Activated naive CD4-positive, alpha-beta T cell treated with anti-CD3 and anti-CD28 coated beads for 36 hours (primary cell): ENCODE results near the gene POFUT1. TPM values are rescaled to one million over a fixed set of nuclear protein-coding genes. Genes with fewer than 3 reads are reported as not detected.
A peak's percentile ranks its signal among the peaks of the same experiment; 100 is the strongest.

Source experiments
- CTCF ChIA-PET: fragments of 350-600 bp; sonication (Branson Sonifier 250); formaldehyde crosslinking; loops from one replicate; lab custom pipeline; 2021; ENCODE audit warnings: antibody characterized with exemption; lab: Charles Lee
- DNase-seq: peaks from one replicate; pipeline ENCODE4 v3.0.0-alpha.2; 2020
- H3K27ac Mint-ChIP-seq: one replicate; pipeline ENCODE4 v1.8.0; 2021; ENCODE audit warnings: mild to moderate bottlenecking, mixed read lengths
- H3K27me3 Mint-ChIP-seq: one replicate; pipeline ENCODE4 v1.8.0; 2021; ENCODE audit warnings: low read depth, mixed read lengths
- H3K36me3 Mint-ChIP-seq: one replicate; pipeline ENCODE4 v1.8.0; 2021; ENCODE audit warnings: low read depth, mixed read lengths
- H3K4me1 Mint-ChIP-seq: one replicate; pipeline ENCODE4 v1.8.0; 2021; ENCODE audit warnings: low read depth, mixed read lengths
- H3K4me3 Mint-ChIP-seq: one replicate; pipeline ENCODE4 v1.8.0; 2021; ENCODE audit warnings: mild to moderate bottlenecking, moderate library complexity, mixed read lengths
- H3K9me3 Mint-ChIP-seq: one replicate; pipeline ENCODE4 v1.8.0; 2021; ENCODE audit warnings: mixed read lengths
- intact Hi-C: fragments of 100-400 bp; cut with micrococcal nuclease; formaldehyde crosslinking; loops from one replicate; pipeline ENCODE4 v1.15.1; 2023
- total RNA-seq, 2 experiments: library from RNA; stranded (reverse); gene quantifications; one replicate each; pipeline ENCODE4 v1.2.3, GENCODE V29; 2021

The POFUT1 gene
- total RNA-seq, 2 experiments from 2014 or later: 37.1 to 38.9 TPM

DNA sequence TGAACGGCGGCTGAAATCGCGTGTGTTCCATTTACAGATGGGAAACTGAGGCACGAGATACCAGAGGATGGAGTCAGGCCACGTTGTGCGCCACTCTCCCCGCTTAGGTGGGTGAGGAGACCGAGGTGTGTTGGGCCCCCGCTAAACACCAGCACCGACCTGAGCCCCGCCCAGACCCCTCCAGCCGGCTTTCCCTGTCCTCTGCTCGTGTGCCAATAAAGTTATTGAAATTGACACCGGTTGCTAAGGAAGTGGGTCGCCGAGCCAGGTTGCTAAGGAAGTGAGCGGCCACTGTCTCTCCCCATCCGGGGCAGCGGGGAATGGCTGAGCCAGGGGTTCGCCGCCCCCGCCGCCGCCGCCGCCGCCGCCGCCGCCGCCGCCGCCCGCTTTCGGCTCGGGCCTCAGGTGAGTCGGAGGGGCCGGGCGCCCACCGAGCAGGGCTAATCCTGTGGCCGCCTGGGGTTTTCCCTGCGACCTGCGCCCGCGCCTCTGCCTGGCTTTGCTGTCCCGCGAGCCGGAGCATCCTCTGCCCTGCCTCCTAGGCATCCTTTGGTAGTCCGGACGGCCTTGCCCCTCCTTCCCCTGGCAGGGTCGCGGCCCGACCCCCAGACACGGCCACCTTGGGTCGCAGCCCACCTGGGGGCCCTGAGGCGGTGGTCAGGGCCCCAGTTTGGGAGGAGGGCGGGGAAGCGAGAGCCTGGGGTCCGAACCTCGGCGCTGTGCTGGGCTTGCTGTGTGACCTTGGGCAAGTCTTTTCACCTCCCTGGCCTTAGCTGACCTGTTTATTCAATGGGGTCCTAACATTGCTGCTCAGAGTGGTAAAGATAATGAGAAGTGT, 69.9 kb downstream of the POFUT1 start, which contains the start of gene KIF3B:
Gene KIF3B (plus strand): TSS at position 291 of the 838 bp plus-strand sequence. CDS start 32,127 bp downstream, outside the sequence.
- CTCF ChIA-PET: interaction anchor here (1.3 kb wide), 1 partner anchor 12 kb away, joined by 3 read pairs; no protein-coding TSS in a partner anchor
- Mint-ChIP-seq H3K27ac (peak within 1 kb of the TSS; percentile 89), H3K27me3 (no peaks in the 10 kb centered on the region), H3K4me3 (peak within 1 kb of the TSS; percentile 89), H3K9me3 (peaks cover 6% of the 10 kb centered on the region), H3K36me3 (peaks cover 31% of the 10 kb centered on the region), H3K4me1 (peaks cover 43% of the 10 kb centered on the region)
- DNase-seq: peak; percentile 91
- intact Hi-C loops: loop anchor here (1.0 to 2.0 kb wide), 4 partner anchors 28 to 259 kb away; no protein-coding TSS in a partner anchor

- peak overlapping the region; percentile 89 for H3K4me3 Mint-ChIP-seq
- H3K27ac Mint-ChIP-seq: peak overlapping the region; percentile 89
- intact Hi-C loops: no loop called here
- no peaks in the 10 kb centered on the region for H3K27me3 Mint-ChIP-seq
- peaks cover 48% of the 10 kb centered on the region for H3K4me1 Mint-ChIP-seq
- peaks cover 35% of the 10 kb centered on the region for H3K36me3 Mint-ChIP-seq
- peak; percentile 49 for DNase-seq
- CTCF ChIA-PET: interaction anchor here (1.3 kb wide), 1 partner anchor 11 kb away, joined by 3 read pairs; no protein-coding TSS in a partner anchor
- H3K9me3 Mint-ChIP-seq: peaks cover 6% of the 10 kb centered on the region
These were observed 70.5 kb downstream of the POFUT1 start for GRCh38 chr20:32278199-32278643.

DNA sequence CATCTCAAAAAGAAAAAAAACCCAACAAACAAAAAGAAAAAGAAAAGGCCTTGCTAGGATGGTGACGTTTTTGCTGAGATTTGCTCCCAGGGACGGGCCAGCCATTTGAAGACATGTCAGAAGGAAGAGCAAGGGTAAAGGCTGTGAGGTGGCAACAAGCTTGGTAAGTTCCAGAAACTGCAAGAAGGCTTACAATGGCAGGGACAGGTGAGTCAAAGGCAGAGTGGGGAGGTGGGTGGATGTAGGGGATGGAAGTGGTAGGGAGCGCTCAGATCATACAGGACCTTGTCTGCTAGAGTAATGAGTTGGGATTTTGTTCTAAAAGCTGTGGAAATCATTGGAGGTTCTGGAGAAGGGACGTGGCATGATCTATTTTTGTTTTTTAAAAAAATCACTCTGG, 74.0 kb downstream of the POFUT1 start:
- no peaks in the 10 kb centered on the region for H3K27me3 Mint-ChIP-seq
- H3K9me3 Mint-ChIP-seq: no peaks in the 10 kb centered on the region
- H3K36me3 Mint-ChIP-seq: peaks cover 47% of the 10 kb centered on the region
- intact Hi-C loops: no loop called here
- peak; percentile 62 for DNase-seq
- H3K4me3 Mint-ChIP-seq: peak overlapping the region; percentile 2
- CTCF ChIA-PET: interaction anchor here (1.6 kb wide), 1 partner anchor 49 kb away, joined by 9 read pairs; no protein-coding TSS in a partner anchor
- H3K27ac Mint-ChIP-seq: peak overlapping the region; percentile 90
- peaks cover 72% of the 10 kb centered on the region for H3K4me1 Mint-ChIP-seq

DNA sequence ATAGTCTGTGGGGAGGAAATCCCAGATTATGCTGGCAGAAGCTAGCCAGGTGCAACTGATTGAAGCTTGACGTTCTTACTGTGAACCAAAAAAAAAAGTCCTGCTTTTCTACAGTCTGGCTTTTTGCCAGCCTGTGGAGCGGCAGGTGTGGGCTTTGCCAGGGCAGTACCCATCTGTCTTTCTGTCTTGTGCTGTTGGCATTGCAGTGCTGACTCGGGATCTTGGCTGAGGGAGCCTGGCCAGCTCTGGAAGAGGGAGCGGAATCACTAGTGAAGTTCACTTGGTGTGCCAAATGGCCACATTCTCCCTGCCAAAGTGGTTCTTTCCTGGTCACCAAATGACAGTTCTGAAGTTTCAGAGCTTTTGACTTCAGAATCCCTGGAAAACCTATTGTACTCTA, 74.8 kb downstream of the POFUT1 start:
- Mint-ChIP-seq H3K4me3 (peak overlapping the region; percentile 28), H3K9me3 (no peaks in the 10 kb centered on the region), H3K4me1 (peaks cover 78% of the 10 kb centered on the region), H3K27me3 (no peaks in the 10 kb centered on the region), H3K27ac (peak overlapping the region; percentile 90), H3K36me3 (peaks cover 47% of the 10 kb centered on the region)
- intact Hi-C loops: no loop called here
- DNase-seq: peak; percentile 26
- CTCF ChIA-PET: interaction anchor here (1.6 kb wide), 1 partner anchor 50 kb away, joined by 9 read pairs; no protein-coding TSS in a partner anchor

DNA sequence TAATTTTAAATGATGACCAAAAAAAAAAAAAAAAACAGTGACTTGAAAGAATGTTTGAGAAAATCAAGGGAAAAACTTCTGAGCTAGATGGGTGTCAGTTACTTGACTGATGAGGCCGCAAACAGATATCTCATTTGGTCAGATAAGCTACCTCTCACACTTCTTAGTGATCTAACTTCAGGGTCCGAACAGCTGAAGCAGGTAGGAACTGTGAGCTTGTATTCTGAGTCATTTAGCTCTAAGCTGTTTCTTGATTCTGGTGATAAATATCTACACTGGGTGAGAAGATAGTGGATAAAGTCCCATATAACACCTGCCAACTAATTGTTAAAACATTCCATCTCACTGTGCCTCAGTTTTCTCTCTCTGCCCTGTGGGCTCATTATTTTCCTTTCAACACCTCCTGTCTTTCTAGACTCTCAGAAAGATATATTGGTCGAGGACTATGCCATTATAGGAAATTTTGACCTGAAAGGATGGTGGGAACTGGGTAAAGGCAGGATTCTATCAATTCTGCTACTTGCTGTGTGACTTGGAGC, 77.5 kb downstream of the POFUT1 start:
- H3K4me1 Mint-ChIP-seq: peaks cover 87% of the 10 kb centered on the region
- CTCF ChIA-PET: interaction anchor here (0.6 to 1.8 kb wide), 9 partner anchors 19 to 254 kb away, joined by 3 to 6 read pairs (median 4); partner anchors contain the start of gene ASXL1
- H3K4me3 Mint-ChIP-seq: peak overlapping the region; percentile 49
- peak; percentile 36 for DNase-seq
- H3K9me3 Mint-ChIP-seq: no peaks in the 10 kb centered on the region
- H3K27ac Mint-ChIP-seq: peak overlapping the region; percentile 92
- intact Hi-C loops: loop anchor here (1.0 to 5.0 kb wide), 10 partner anchors 33 to 683 kb away; partner anchors contain the start of gene TM9SF4
- peaks cover 56% of the 10 kb centered on the region for H3K36me3 Mint-ChIP-seq
- H3K27me3 Mint-ChIP-seq: no peaks in the 10 kb centered on the region

DNA sequence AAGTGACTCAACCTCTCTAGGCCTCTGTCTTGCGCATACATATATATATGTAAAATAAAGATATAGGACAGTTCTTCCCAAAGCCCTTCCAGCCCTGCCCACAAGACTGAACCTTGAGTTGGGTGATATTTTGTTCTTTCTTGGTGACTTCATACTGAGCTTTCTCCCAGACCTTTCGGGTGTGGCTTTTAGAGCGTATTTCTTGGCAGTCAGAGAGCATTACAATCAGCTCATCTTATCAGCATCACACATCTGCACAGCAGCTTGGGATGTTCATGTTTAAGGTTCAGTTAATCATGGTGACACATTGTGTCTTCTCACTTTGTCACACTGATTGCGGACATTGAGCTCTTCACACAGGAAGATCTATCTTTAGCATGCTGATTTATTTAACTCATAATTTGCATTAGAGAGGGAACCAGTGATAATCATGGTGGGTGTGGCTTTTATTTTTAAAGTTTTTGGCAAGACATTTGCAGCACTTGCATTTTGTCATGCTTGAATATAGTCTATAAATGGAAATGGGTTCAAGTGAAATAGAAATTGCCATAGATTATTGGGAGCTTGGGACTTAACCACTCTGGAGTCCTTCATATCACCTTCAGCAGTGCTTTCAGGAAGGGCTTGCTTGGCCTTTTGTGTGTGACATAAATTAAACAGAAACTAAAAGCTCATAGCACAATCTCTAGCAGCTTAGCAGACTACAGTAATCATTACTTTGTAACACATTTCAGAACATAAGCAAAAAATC, 78.1 kb downstream of the POFUT1 start:
- Mint-ChIP-seq H3K36me3 (peaks cover 53% of the 10 kb centered on the region), H3K27me3 (no peaks in the 10 kb centered on the region), H3K9me3 (no peaks in the 10 kb centered on the region), H3K27ac (peak overlapping the region; percentile 92), H3K4me3 (peak overlapping the region; percentile 60), H3K4me1 (peaks cover 88% of the 10 kb centered on the region)
- intact Hi-C loops: loop anchor here (1.0 to 5.0 kb wide), 10 partner anchors 33 to 683 kb away; partner anchors contain the start of gene TM9SF4
- CTCF ChIA-PET: interaction anchor here (0.6 to 1.8 kb wide), 10 partner anchors 19 to 254 kb away, joined by 3 to 6 read pairs (median 4); partner anchors contain the start of gene ASXL1
- DNase-seq: peak; percentile 78

- H3K27me3 Mint-ChIP-seq: no peaks in the 10 kb centered on the region
- peak overlapping the region; percentile 92 for H3K27ac Mint-ChIP-seq
- intact Hi-C loops: loop anchor here (5.0 kb wide), 2 partner anchors 215 to 685 kb away; no protein-coding TSS in a partner anchor
- H3K9me3 Mint-ChIP-seq: no peaks in the 10 kb centered on the region
- CTCF ChIA-PET: interaction anchor here (0.5 kb wide), 1 partner anchor 17 kb away, joined by 3 read pairs; no protein-coding TSS in a partner anchor
- H3K4me1 Mint-ChIP-seq: peaks cover 88% of the 10 kb centered on the region
- peaks cover 40% of the 10 kb centered on the region for H3K36me3 Mint-ChIP-seq
- peak; percentile 20 for DNase-seq
- H3K4me3 Mint-ChIP-seq: no peak overlapping the region
These were observed 79.6 kb downstream of the POFUT1 start for GRCh38 chr20:32287231-32287638.

Other genes starting within 250 kb of the POFUT1 start
- gene XKR7, start 239.7 kb upstream of the POFUT1 start, total RNA-seq: under 1 TPM; 0.02 TPM
- not detected for gene CCM2L, start 197.4 kb upstream of the POFUT1 start, total RNA-seq
- gene HCK, start 155.6 kb upstream of the POFUT1 start, total RNA-seq: not detected
- 10 to 100 TPM; 37.9 to 39.1 TPM for gene TM9SF4, start 98.2 kb upstream of the POFUT1 start, total RNA-seq
- 10 to 100 TPM; 63.3 to 64.9 TPM for gene PLAGL2, start 137 bp upstream of the POFUT1 start, total RNA-seq
- 10 to 100 TPM; 27.4 to 27.6 TPM for gene KIF3B, start 69.8 kb downstream of the POFUT1 start, total RNA-seq
- 100 to 1,000 TPM; 155 to 162 TPM for gene ASXL1, start 150.5 kb downstream of the POFUT1 start, total RNA-seq